HepG2 (cell line): ENCODE measurements around the gene FAM120B. TPM values are rescaled to one million over a fixed set of nuclear protein-coding genes. Genes with fewer than 3 reads are reported as not detected.

ENCODE experiments used
- ATAC-seq: fragments of 200-7000 bp; cut with Tn5 transposase; 3 replicates; pipeline ENCODE4 v1.9.1; 2020; ENCODE audit warnings: mild to moderate bottlenecking, moderate library complexity
- BruUV-seq: library from RNA; stranded (reverse); fragments of 400-500 nt; replicated peaks from 2 replicates; lab custom pipeline; 2021; lab: Mats Ljungman, UMichigan
- CTCF ChIA-PET: fragments of 300-600 bp; formaldehyde crosslinking; extraction: SDS; loops from one replicate; lab custom pipeline; 2021; ENCODE audit warnings: low total read pairs, inconsistent platforms, low intra/inter-chr PET ratio; lab: Yijun Ruan, JAX
- POLR2A ChIA-PET: fragments of 350-600 bp; sonication (Branson Sonifier 250); formaldehyde crosslinking; loops from one replicate; lab custom pipeline; 2020; ENCODE audit warnings: antibody characterized with exemption, inconsistent platforms; lab: Yijun Ruan, JAX
- DNase-seq: peaks from one replicate; pipeline ENCODE4 v3.0.0-alpha.2; 2015; ENCODE audit warnings: low spot score
- FAIRE-seq: peaks from 3 replicates; lab custom pipeline; 2011; peaks lifted over from hg19 to GRCh38; lab: Jason Lieb, UNC
- H2AFZ ChIP-seq: one replicate; pipeline ENCODE4 v1.6.1; 2011; ENCODE audit warnings: low read length, inconsistent platforms
- H3K27ac ChIP-seq: fragments of 300-600 bp; 3 replicates; pipeline ENCODE4 v1.8.0; 2011; ENCODE audit warnings: mixed run types, mild to moderate bottlenecking, mixed read lengths, low read length, inconsistent platforms; ENCODE audit not compliant: insufficient read depth; ENCODE audit errors: extremely low read length
- H3K27me3 ChIP-seq, 2 experiments: fragments of 200-600 bp in 1 of 2; 2 replicates in 1 of 2; 3 replicates in 1 of 2; pipeline versions ENCODE4 v1.6.0 to v1.8.0; 2011; ENCODE audit warnings: low read length in 2 of 2, mild to moderate bottlenecking in 2 of 2, moderate library complexity in 2 of 2, inconsistent platforms in 1 of 2; ENCODE audit not compliant: insufficient read depth in 2 of 2, control insufficient read depth in 1 of 2
- H3K36me3 ChIP-seq, 2 experiments: fragments of 200-600 bp in 1 of 2; replicated peaks in 1 of 2; 2 replicates in 1 of 2; 3 replicates in 1 of 2; pipeline versions ENCODE4 v1.5.1 to v1.8.0; 2011; ENCODE audit warnings: low read length in 2 of 2, inconsistent platforms in 1 of 2; ENCODE audit not compliant: insufficient read depth in 2 of 2, control insufficient read depth in 1 of 2
- H3K4me1 ChIP-seq: 2 replicates; pipeline ENCODE4 v1.5.1; 2012; ENCODE audit warnings: low read length, inconsistent platforms; ENCODE audit not compliant: insufficient read depth
- H3K4me2 ChIP-seq: 2 replicates; pipeline ENCODE4 v1.6.0; 2011; ENCODE audit warnings: low read depth, low read length, inconsistent platforms
- H3K4me3 ChIP-seq, 3 experiments: fragments of 200-600 bp in 1 of 3; sonication (generic), shearing (Covaris generic) in 1 of 3; replicated peaks in 1 of 3; 2 replicates each; pipeline ENCODE4 v1.5.1; 2011 to 2016; ENCODE audit warnings: low read length in 3 of 3, inconsistent platforms in 2 of 3, low read depth in 2 of 3, mild to moderate bottlenecking in 2 of 3, control low read depth in 1 of 3, mixed read lengths in 1 of 3; ENCODE audit not compliant: insufficient read depth in 1 of 3
- H3K79me2 ChIP-seq: one replicate; pipeline ENCODE4 v1.6.1; 2011; ENCODE audit warnings: low read length, inconsistent platforms; ENCODE audit not compliant: insufficient read depth
- H3K9ac ChIP-seq: 2 replicates; pipeline ENCODE4 v1.6.0; 2011; ENCODE audit warnings: mild to moderate bottlenecking, low read depth, low read length, inconsistent platforms; ENCODE audit not compliant: insufficient read depth
- H3K9me3 ChIP-seq: 2 replicates; pipeline ENCODE4 v1.5.1; 2012; ENCODE audit warnings: mild to moderate bottlenecking, low read length
- H4K20me1 ChIP-seq: 2 replicates; pipeline ENCODE4 v1.6.0; 2011; ENCODE audit warnings: inconsistent platforms, mild to moderate bottlenecking, low read length, moderate library complexity; ENCODE audit not compliant: insufficient read depth
- GPN1 ChIP-seq: sonication (generic); formaldehyde crosslinking; IDR thresholded peaks from 2 replicates; pipeline ENCODE4 v1.5.1; 2020; ENCODE audit warnings: missing genetic modification reagents, borderline replicate concordance
- GZF1 ChIP-seq: sonication (generic); formaldehyde crosslinking; IDR thresholded peaks from 2 replicates; pipeline ENCODE4 v1.5.1; 2020; ENCODE audit warnings: mild to moderate bottlenecking, missing genetic modification reagents
- HCFC1 ChIP-seq: fragments of 150-350 bp; IDR thresholded peaks from 2 replicates; pipeline ENCODE4 v1.6.1; 2014; ENCODE audit warnings: low read depth, low read length
- HOXA5 ChIP-seq: sonication (generic); formaldehyde crosslinking; IDR thresholded peaks from 2 replicates; pipeline ENCODE4 v1.4.0; 2020; ENCODE audit warnings: missing genetic modification reagents
- KIAA2018 ChIP-seq: sonication (generic); formaldehyde crosslinking; IDR thresholded peaks from 2 replicates; pipeline ENCODE4 v1.5.0; 2020; ENCODE audit warnings: mild to moderate bottlenecking, missing genetic modification reagents, borderline replicate concordance
- TAF1 ChIP-seq: sonication (generic); formaldehyde crosslinking; IDR thresholded peaks from 2 replicates; pipeline ENCODE4 v1.4.0; 2020; ENCODE audit warnings: missing genetic modification reagents
- YEATS2 ChIP-seq: sonication (generic); formaldehyde crosslinking; IDR thresholded peaks from 2 replicates; pipeline ENCODE4 v1.4.0; 2020; ENCODE audit warnings: missing genetic modification reagents, borderline replicate concordance
- ZNF275 ChIP-seq: sonication (generic); formaldehyde crosslinking; IDR thresholded peaks from 2 replicates; pipeline ENCODE4 v1.8.0; 2022; ENCODE audit warnings: missing genetic modification reagents, mild to moderate bottlenecking, inconsistent platforms, borderline replicate concordance
- ZNF282 ChIP-seq: fragments of 450-650 bp; IDR thresholded peaks from 2 replicates; pipeline ENCODE4 v1.6.1; 2018; ENCODE audit not compliant: partially characterized antibody
- ZNF431 ChIP-seq: sonication (generic); formaldehyde crosslinking; IDR thresholded peaks from 2 replicates; pipeline ENCODE4 v1.9.0; 2022; ENCODE audit warnings: missing genetic modification reagents, low read depth, mild to moderate bottlenecking, borderline replicate concordance
- ZNF563 ChIP-seq: sonication (generic); formaldehyde crosslinking; IDR thresholded peaks from 2 replicates; pipeline ENCODE4 v1.8.0; 2022; ENCODE audit warnings: mild to moderate bottlenecking, moderate library complexity, missing genetic modification reagents
- ZNF652 ChIP-seq: IDR thresholded peaks from 2 replicates; pipeline ENCODE4 v1.6.1; 2016; ENCODE audit warnings: low read depth, borderline replicate concordance
- ZNF746 ChIP-seq: sonication (generic); formaldehyde crosslinking; IDR thresholded peaks from 2 replicates; pipeline ENCODE4 v1.8.0; 2022; ENCODE audit warnings: mild to moderate bottlenecking, missing genetic modification reagents
- WGBS: methylation state at CpG from one replicate; pipeline ENCODE4 v1.1.6; 2017; ENCODE audit warnings: low lambda C conversion rate; 5-methylcytosine and 5-hydroxymethylcytosine counted together
- in situ Hi-C: cut with HindIII; loops from 2 replicates; pipeline ENCODE4 v1.10.0; 2017; ENCODE audit warnings: low pct_unique_long_range_greater_than_20kb; ENCODE audit not compliant: extremely low pct_ligation_motif_present
- intact Hi-C: fragments of 100-400 bp; cut with micrococcal nuclease; formaldehyde crosslinking; loops from one replicate; pipeline ENCODE4 v1.10.0; 2022; ENCODE audit not compliant: unreplicated experiment
- polyA plus RNA-seq, 8 experiments: library from polyadenylated mRNA; depleted of rRNA in 3 of 8; stranded (reverse) in 7 of 8; unstranded in 1 of 8; fragments of >200 nt; fragmentation: Illumina TruSeq in 4 of 8; extraction: Trizol in 4 of 8; gene quantifications; 2 replicates each; pipeline versions ENCODE4 v1.2.1 to v1.2.3, GENCODE V29; 2011 to 2016; ENCODE audit warnings: low read depth in 4 of 8, missing spikeins in 1 of 8, mixed read lengths in 1 of 8; ENCODE audit not compliant: insufficient read depth in 1 of 8
- total RNA-seq, 5 experiments: library from RNA; depleted of rRNA; stranded (reverse); fragments of >200 nt; fragmentation: Illumina TruSeq; extraction: Trizol; gene quantifications; 2 replicates each; pipeline ENCODE4 v1.2.3, GENCODE V29; 2016; ENCODE audit warnings: low read depth in 1 of 5

Gene FAM120B
- total and polyA plus RNA-seq, 2 of the 13 experiments (the other 11 are each of a cell fraction or from before 2014, with no cell fraction given) = 9.2 to 10.7 TPM

- TF ChIP-seq ZNF275 (no peak), ZNF282 (no peak)
These were observed 38.1 kb upstream of the FAM120B start (continued) for GRCh38 chr6:170268216-170269129.

GRCh38 chr6:170269151-170269845 is 37.3 kb upstream of the FAM120B start:
- POLR2A ChIA-PET = no interaction called here
- WGBS = 32% methylated on average over 9 of the region's 22 CpGs
- TF ChIP-seq ZNF563 (CRISPR knock-in tag) (no peak), TAF1 (CRISPR knock-in tag) (no peak), ZNF652 (CRISPR knock-in tag) (no peak), YEATS2 (CRISPR knock-in tag) (no peak), ZNF431 (no peak), KIAA2018 (CRISPR knock-in tag) (no peak), ZNF746 (no peak), GPN1 (no peak), HCFC1 (no peak), GZF1 (CRISPR knock-in tag) (no peak), HOXA5 (CRISPR knock-in tag) (no peak)

More at GRCh38 chr6:170269151-170269845, 37.3 kb upstream of the FAM120B start:
- H3K27me3 ChIP-seq = peaks cover 34 to 82% of the 10 kb centered on the region in 2 experiments
- BruUV-seq = no TSS peak
- H4K20me1 ChIP-seq = no peaks in the 10 kb centered on the region; the same call in 1 of the 2 replicates
- no peaks in the 10 kb centered on the region for H3K36me3 ChIP-seq
- CTCF ChIA-PET = no interaction called here
- H3K27ac ChIP-seq = no peak overlapping the region
- DNase-seq = no peak
- H3K4me3 ChIP-seq = no peak overlapping the region
- H3K4me2 ChIP-seq = no peak overlapping the region
- peak; percentile 32 for ATAC-seq
- no peak overlapping the region for H2AFZ ChIP-seq
- no peak overlapping the region for H3K9ac ChIP-seq
- no peaks in the 10 kb centered on the region for H3K79me2 ChIP-seq
- H3K9me3 ChIP-seq = no peaks in the 10 kb centered on the region
- intact Hi-C loops = no loop called here
- peaks cover 12% of the 10 kb centered on the region for H3K4me1 ChIP-seq
- no peak for FAIRE-seq
- in situ Hi-C loops = no loop called here
